ENCODE data around the gene RBM22.

- TF ChIP-seq CTCF (conservative IDR thresholded peaks at IDR 0.05; ENCODE audit: low read depth, low read length), result no peak
- no peak for TF ChIP-seq EZH2 (IDR thresholded peaks at IDR 0.05; ENCODE audit: low read length, unreplicated experiment)
- TF ChIP-seq EZH2phosphoT487 (IDR thresholded peaks at IDR 0.05; ENCODE audit: borderline replicate concordance, low read length), result no peak
Observed at GRCh38 chr5:150659360-150660107, 41.3 kb downstream of the RBM22 start.

Data from PC-3 (cell line).